GM13977 (cell line): ENCODE results near the gene UBE2M.

Experiments used
- DNase-seq: peaks from one replicate; pipeline ENCODE4 v3.0.0; 2012; ENCODE audit warnings: low spot score
- in situ Hi-C: fragments of 300-500 bp; cut with MboI; formaldehyde crosslinking; loops from one replicate; pipeline ENCODE4 v1.12.0; 2022; ENCODE audit warnings: low sequenced_read_pairs, low pct_unique_long_range_greater_than_20kb, mixed read lengths, inconsistent platforms; ENCODE audit not compliant: unreplicated experiment
- TF ChIP-seq, protein P1 (sequence below): IDR thresholded peaks from 2 replicates; pipeline ENCODE4 v1.5.1; 2012; ENCODE audit warnings: mild to moderate bottlenecking, control low read depth; ENCODE audit not compliant: insufficient read depth; ENCODE audit errors: extremely low read depth, missing control alignments

UBE2M gene

GRCh38 chr19:58558623-58559274 lies 338 bp upstream of the UBE2M start:
- TF ChIP-seq, protein P1, sequence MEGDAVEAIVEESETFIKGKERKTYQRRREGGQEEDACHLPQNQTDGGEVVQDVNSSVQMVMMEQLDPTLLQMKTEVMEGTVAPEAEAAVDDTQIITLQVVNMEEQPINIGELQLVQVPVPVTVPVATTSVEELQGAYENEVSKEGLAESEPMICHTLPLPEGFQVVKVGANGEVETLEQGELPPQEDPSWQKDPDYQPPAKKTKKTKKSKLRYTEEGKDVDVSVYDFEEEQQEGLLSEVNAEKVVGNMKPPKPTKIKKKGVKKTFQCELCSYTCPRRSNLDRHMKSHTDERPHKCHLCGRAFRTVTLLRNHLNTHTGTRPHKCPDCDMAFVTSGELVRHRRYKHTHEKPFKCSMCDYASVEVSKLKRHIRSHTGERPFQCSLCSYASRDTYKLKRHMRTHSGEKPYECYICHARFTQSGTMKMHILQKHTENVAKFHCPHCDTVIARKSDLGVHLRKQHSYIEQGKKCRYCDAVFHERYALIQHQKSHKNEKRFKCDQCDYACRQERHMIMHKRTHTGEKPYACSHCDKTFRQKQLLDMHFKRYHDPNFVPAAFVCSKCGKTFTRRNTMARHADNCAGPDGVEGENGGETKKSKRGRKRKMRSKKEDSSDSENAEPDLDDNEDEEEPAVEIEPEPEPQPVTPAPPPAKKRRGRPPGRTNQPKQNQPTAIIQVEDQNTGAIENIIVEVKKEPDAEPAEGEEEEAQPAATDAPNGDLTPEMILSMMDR: no peak
- DNase-seq: peak; percentile 99
- in situ Hi-C loops: no loop called here

DNA sequence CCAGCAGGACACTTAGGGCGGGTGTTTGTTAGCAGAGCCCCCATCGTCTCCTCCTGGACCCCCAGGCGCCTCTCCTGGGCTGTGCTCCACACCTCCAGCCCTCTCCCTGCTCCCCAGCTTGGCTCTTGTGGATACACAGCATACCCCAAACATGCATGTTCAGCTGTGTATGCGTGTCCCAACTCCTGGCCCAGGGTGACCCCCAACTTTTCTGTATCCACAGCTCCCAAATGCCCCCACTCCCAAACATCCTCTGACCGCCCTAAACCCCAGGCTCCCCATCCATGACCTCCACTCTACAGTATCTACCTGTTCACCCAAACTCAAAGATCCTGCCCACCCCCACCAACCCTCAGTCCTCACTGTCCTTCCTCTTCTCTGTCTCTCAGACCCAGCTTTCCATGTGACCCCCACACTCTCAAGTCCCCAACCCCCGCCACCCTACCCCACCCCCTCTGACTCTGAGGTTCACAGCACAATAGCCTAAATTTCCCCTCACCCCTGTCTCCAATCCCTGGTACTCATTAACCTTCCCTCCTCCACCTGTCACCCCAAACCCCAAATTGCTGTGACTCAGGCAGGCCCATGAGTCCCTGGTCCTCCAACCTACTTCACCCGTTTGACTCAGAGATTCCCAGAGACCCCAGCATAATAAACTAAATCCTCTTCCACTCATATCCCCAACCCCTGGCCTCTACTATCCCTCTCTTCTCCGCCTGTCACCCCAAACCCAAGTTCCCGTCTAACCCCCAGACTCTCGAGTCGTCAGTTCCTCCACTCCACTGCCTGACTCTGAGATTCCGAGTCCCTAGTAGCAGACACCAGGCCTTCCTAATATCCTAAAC lies 968 bp downstream of the UBE2M start:
- in situ Hi-C loops: no loop called here
- no peak for DNase-seq
- TF ChIP-seq, protein P1: no peak

GRCh38 chr19:58556622-58557220 lies 1.7 kb downstream of the UBE2M start:
- no peak for DNase-seq
- in situ Hi-C loops: no loop called here
- TF ChIP-seq, protein P1: no peak

- in situ Hi-C loops: no loop called here
- TF ChIP-seq, protein P1: no peak
- DNase-seq: no peak
Measured at GRCh38 chr19:58555920-58556621, 2.3 kb downstream of the UBE2M start.

- TF ChIP-seq, protein P1: no peak
- in situ Hi-C loops: no loop called here
- DNase-seq: no peak
Measured at GRCh38 chr19:58555369-58555885, 3.0 kb downstream of the UBE2M start.
